GDM1 (cell line): ENCODE data around the gene ZGPAT.

ENCODE experiments used
- DNase-seq: peaks from one replicate; lab custom pipeline; 2025; lab: John Stamatoyannopoulos, UW

The ZGPAT gene

GRCh38 chr20:63734111-63734945 lies 26.5 kb downstream of the ZGPAT start:
- DNase-seq: no peak

- DNase-seq: no peak
Observed at GRCh38 chr20:63734946-63735858, 27.4 kb downstream of the ZGPAT start.

- no peak for DNase-seq
Observed at GRCh38 chr20:63735859-63736718, 28.2 kb downstream of the ZGPAT start, which contains the start of gene LIME1. TSS of gene LIME1 (plus strand) at chr20:63736664. CDS start at chr20:63737550, 886 bp downstream.

GRCh38 chr20:63736893-63737694 lies 29.3 kb downstream of the ZGPAT start:
- no peak for DNase-seq

- DNase-seq: no peak
Observed at GRCh38 chr20:63737695-63737944, 29.8 kb downstream of the ZGPAT start.

GRCh38 chr20:63737945-63738686 lies 30.3 kb downstream of the ZGPAT start:
- no peak for DNase-seq

- DNase-seq: no peak
Observed at GRCh38 chr20:63738687-63739129, 30.9 kb downstream of the ZGPAT start.

GRCh38 chr20:63739130-63740069 lies 31.6 kb downstream of the ZGPAT start, which contains the start of gene SLC2A4RG:
TSS of gene SLC2A4RG (plus strand) at chr20:63739776. CDS start at chr20:63739913, 137 bp downstream.
- DNase-seq: peak; percentile 73

- peak; percentile 45 for DNase-seq
Observed at GRCh38 chr20:63740070-63740626, 32.3 kb downstream of the ZGPAT start.

- DNase-seq: peak; percentile 58
Observed at GRCh38 chr20:63740627-63741353, 33.0 kb downstream of the ZGPAT start.

GRCh38 chr20:63741354-63741675 lies 33.5 kb downstream of the ZGPAT start:
- no peak for DNase-seq

GRCh38 chr20:63741676-63742380 lies 34.0 kb downstream of the ZGPAT start:
- DNase-seq: no peak

GRCh38 chr20:63742381-63743024 lies 34.7 kb downstream of the ZGPAT start:
- no peak for DNase-seq

GRCh38 chr20:63743210-63743970 lies 35.6 kb downstream of the ZGPAT start:
- DNase-seq: no peak

GRCh38 chr20:63744158-63744557 lies 36.3 kb downstream of the ZGPAT start:
- DNase-seq: no peak
